Neural cell (in vitro differentiated cells): ENCODE measurements around the gene CXorf38. TPM values are rescaled to one million over a fixed set of nuclear protein-coding genes. Genes with fewer than 3 reads are reported as not detected.
"Not testable (repeated sequence)": the region's sequence is repeated elsewhere in the genome, so short reads cannot be mapped to it uniquely, and the experiment has no call there.

ENCODE experiments used
- H2AFZ ChIP-seq: fragments of 200-600, 300-800 bp; sonication (generic), shearing (Covaris generic); 2 replicates; pipeline ENCODE4 v1.6.0; 2014; ENCODE audit warnings: low read depth, mild to moderate bottlenecking, antibody characterized with exemption, low read length, moderate library complexity
- H3F3A ChIP-seq: fragments of 200-600 bp; shearing (Covaris generic); 2 replicates; pipeline ENCODE4 v1.6.1; 2016; ENCODE audit warnings: mild to moderate bottlenecking, moderate library complexity, mixed read lengths, antibody characterized with exemption, low read length; ENCODE audit not compliant: insufficient read depth, poor library complexity, severe bottlenecking
- H3K27ac ChIP-seq: fragments of 200-600, 300-800 bp; sonication (generic), shearing (Covaris generic); 2 replicates; pipeline ENCODE4 v1.5.1; 2014; ENCODE audit warnings: mild to moderate bottlenecking, low read length, moderate library complexity
- H3K27me3 ChIP-seq: fragments of 300-800, 200-600 bp; sonication (generic), shearing (Covaris generic); 2 replicates; pipeline ENCODE4 v1.6.0; 2014; ENCODE audit warnings: mild to moderate bottlenecking, low read depth, low read length, moderate library complexity; ENCODE audit not compliant: insufficient read depth
- H3K36me3 ChIP-seq: fragments of 300-800, 200-600 bp; sonication (generic), shearing (Covaris generic); 2 replicates; pipeline ENCODE4 v1.5.1; 2014; ENCODE audit warnings: mild to moderate bottlenecking, antibody characterized with exemption, low read length, moderate library complexity; ENCODE audit not compliant: insufficient read depth
- H3K4me2 ChIP-seq: fragments of 300-800, 200-600 bp; sonication (generic), shearing (Covaris generic); 2 replicates; pipeline ENCODE4 v1.6.0; 2014; ENCODE audit warnings: mild to moderate bottlenecking, low read length
- H3K4me3 ChIP-seq: fragments of 300-800, 200-600 bp; sonication (generic), shearing (Covaris generic); 2 replicates; pipeline ENCODE4 v1.5.1; 2014; ENCODE audit warnings: mild to moderate bottlenecking, low read length, moderate library complexity
- H3K79me2 ChIP-seq: fragments of 200-600 bp; shearing (Covaris generic); replicated peaks from 2 replicates; pipeline ENCODE4 v1.6.0; 2014; ENCODE audit warnings: mild to moderate bottlenecking, low read length, moderate library complexity; ENCODE audit not compliant: insufficient read depth
- H3K9ac ChIP-seq: fragments of 300-800, 200-600 bp; sonication (generic), shearing (Covaris generic); 2 replicates; pipeline ENCODE4 v1.6.1; 2016; ENCODE audit warnings: mild to moderate bottlenecking, low read length, mixed read lengths
- H3K9me2 ChIP-seq: fragments of 200-600 bp; shearing (Covaris generic); 2 replicates; pipeline ENCODE4 v1.6.1; 2016; ENCODE audit warnings: mild to moderate bottlenecking, low read length, mixed read lengths; ENCODE audit not compliant: insufficient read depth
- H3K9me3 ChIP-seq: fragments of 200-600, 300-800 bp; sonication (generic), shearing (Covaris generic); 2 replicates; pipeline ENCODE4 v1.6.1; 2016; ENCODE audit warnings: mild to moderate bottlenecking, mixed run types, low read length, moderate library complexity, mixed read lengths
- H4K20me1 ChIP-seq: fragments of 200-600 bp; shearing (Covaris generic); 2 replicates; pipeline ENCODE4 v1.6.1; 2016; ENCODE audit warnings: mild to moderate bottlenecking, mixed run types; ENCODE audit not compliant: insufficient read depth
- CTCF ChIP-seq: fragments of 450-650 bp; IDR thresholded peaks from 2 replicates; pipeline ENCODE4 v1.5.1; 2014; ENCODE audit warnings: antibody characterized with exemption, mild to moderate bottlenecking, moderate library complexity; ENCODE audit not compliant: poor library complexity, severe bottlenecking
- EP300 ChIP-seq: fragments of 450-650 bp; conservative IDR thresholded peaks from 2 replicates; pipeline ENCODE4 v1.6.1; 2014; ENCODE audit warnings: antibody characterized with exemption, mild to moderate bottlenecking, moderate library complexity; ENCODE audit not compliant: poor library complexity, severe bottlenecking
- EZH2 ChIP-seq: fragments of 200-600, 300-800 bp; shearing (Covaris generic), sonication (generic); IDR thresholded peaks from 2 replicates; pipeline ENCODE4 v1.6.1; 2014; ENCODE audit warnings: antibody characterized with exemption, low read length, borderline replicate concordance, mild to moderate bottlenecking; ENCODE audit not compliant: insufficient read depth, poor library complexity, severe bottlenecking
- RAD21 ChIP-seq: fragments of 450-650 bp; conservative IDR thresholded peaks from 2 replicates; pipeline ENCODE4 v1.6.1; 2014; ENCODE audit warnings: antibody characterized with exemption, mild to moderate bottlenecking, moderate library complexity
- REST ChIP-seq: IDR thresholded peaks from 2 replicates; pipeline ENCODE4 v1.6.1; 2012; ENCODE audit warnings: borderline replicate concordance
- polyA plus RNA-seq: library from polyadenylated mRNA; depleted of rRNA; stranded (reverse); fragments of >200 nt; gene quantifications from 2 replicates; pipeline ENCODE4 v1.2.3, GENCODE V29; 2014

Gene CXorf38
- polyA plus RNA-seq, 1 donor from 2014 or later = 10.3 TPM

- Histone ChIP-seq H3K9me2 (no peaks in the 10 kb centered on the region), H3K27me3 (no peaks in the 10 kb centered on the region), H3K4me2 (no peak overlapping the region), H3K27ac (no peak overlapping the region), H4K20me1 (no peaks in the 10 kb centered on the region), H3K9ac (no peak overlapping the region), H3K79me2 (no peaks in the 10 kb centered on the region), H3K36me3 (no peaks in the 10 kb centered on the region), H3K4me3 (no peak overlapping the region), H3K9me3 (no peaks in the 10 kb centered on the region), H3F3A (no peaks in the 10 kb centered on the region), H2AFZ (no peak overlapping the region)
- no peak for TF ChIP-seq CTCF
- no peak for TF ChIP-seq REST
- no peak for TF ChIP-seq RAD21
- TF ChIP-seq EZH2 = no peak
- no peak for TF ChIP-seq EP300
Measured at GRCh38 chrX:40603446-40603845, 43.9 kb downstream of the CXorf38 start.

- H3K27me3 ChIP-seq, H3K79me2 ChIP-seq, H3K9me3 ChIP-seq, H3K9ac ChIP-seq, H3K4me3 ChIP-seq, H3F3A ChIP-seq, H3K27ac ChIP-seq, H2AFZ ChIP-seq, H3K9me2 ChIP-seq, H4K20me1 ChIP-seq, H3K36me3 ChIP-seq, H3K4me2 ChIP-seq: not testable (repeated sequence)
Measured at GRCh38 chrX:40589616-40590321, 57.6 kb downstream of the CXorf38 start.

GRCh38 chrX:40587623-40588022, 59.7 kb downstream of the CXorf38 start:
- H3K4me3 ChIP-seq, H3K27me3 ChIP-seq, H3K4me2 ChIP-seq, H3K9me2 ChIP-seq, H4K20me1 ChIP-seq, H2AFZ ChIP-seq, H3F3A ChIP-seq, H3K36me3 ChIP-seq, H3K79me2 ChIP-seq, H3K9me3 ChIP-seq, H3K27ac ChIP-seq, H3K9ac ChIP-seq: not testable (repeated sequence)
